NB4 (cell line): ENCODE measurements around the gene UBP1.

ENCODE experiments used
- DNase-seq: peaks from one replicate; pipeline ENCODE4 v3.0.0; 2010; ENCODE audit warnings: low read depth
- H3K4me3 ChIP-seq: one replicate; pipeline ENCODE4 v1.5.1; 2011; ENCODE audit warnings: mild to moderate bottlenecking, low read depth, low read length, moderate library complexity
- CTCF ChIP-seq: IDR thresholded peaks from one replicate; pipeline ENCODE4 v1.5.1; 2012; ENCODE audit warnings: low read depth, low read length
- MAX ChIP-seq: IDR thresholded peaks from 2 replicates; pipeline ENCODE4 v1.6.1; 2011; ENCODE audit warnings: low read depth, low read length
- MYC ChIP-seq: IDR thresholded peaks from 2 replicates; pipeline ENCODE4 v1.6.1; 2011; ENCODE audit warnings: low read depth, low read length
- POLR2A ChIP-seq: IDR thresholded peaks from 2 replicates; pipeline ENCODE4 v1.6.1; 2011; ENCODE audit warnings: mild to moderate bottlenecking; ENCODE audit not compliant: insufficient read length; ENCODE audit errors: extremely low read depth

Gene UBP1

GRCh38 chr3:33401781-33402180, 38.4 kb downstream of the UBP1 start:
- DNase-seq, result no peak
- no peak overlapping the region for H3K4me3 ChIP-seq
- no peak for TF ChIP-seq CTCF
- no peak for TF ChIP-seq MYC
- no peak for TF ChIP-seq MAX
- TF ChIP-seq POLR2A, result no peak

GRCh38 chr3:33398410-33398809, 41.8 kb downstream of the UBP1 start:
- DNase-seq, result no peak
- no peak overlapping the region for H3K4me3 ChIP-seq
- TF ChIP-seq POLR2A, result no peak
- TF ChIP-seq MAX, result no peak
- TF ChIP-seq CTCF, result no peak
- no peak for TF ChIP-seq MYC

GRCh38 chr3:33395900-33396299, 44.3 kb downstream of the UBP1 start:
- TF ChIP-seq POLR2A (no peak), CTCF (no peak), MYC (no peak), MAX (no peak)
- H3K4me3 ChIP-seq, result no peak overlapping the region
- DNase-seq, result no peak

DNA sequence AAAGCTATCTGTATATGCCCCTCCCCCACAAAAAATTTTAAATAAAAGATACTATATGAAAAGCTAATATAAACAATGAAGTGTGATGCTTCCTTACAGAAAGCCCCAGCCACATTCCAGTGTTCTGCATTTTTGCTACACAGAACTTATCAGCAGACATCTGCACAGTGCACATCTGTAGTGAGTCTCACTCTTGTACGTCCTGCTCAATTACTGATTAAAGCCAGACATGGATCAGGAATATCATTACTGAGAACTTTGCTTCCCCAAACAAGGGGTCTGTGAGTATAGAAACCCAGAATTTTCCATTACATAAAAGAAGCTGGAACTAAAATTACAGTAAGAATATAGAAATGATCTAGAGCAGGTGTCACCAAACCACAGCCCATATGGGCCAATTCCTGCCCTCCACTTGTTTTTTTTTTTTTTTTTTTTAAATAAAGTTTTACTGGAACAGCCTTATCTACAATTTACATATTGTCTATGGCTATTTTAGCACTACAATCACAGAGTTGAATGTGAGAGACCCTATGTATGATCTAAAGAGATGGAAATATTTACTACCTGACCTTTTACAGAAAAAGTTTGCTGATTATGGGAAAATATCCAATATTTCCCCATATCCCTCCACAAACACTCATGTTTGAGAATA, 45.7 kb downstream of the UBP1 start:
- no peak overlapping the region for H3K4me3 ChIP-seq
- DNase-seq, result no peak
- TF ChIP-seq CTCF, result no peak
- TF ChIP-seq MAX, result no peak
- no peak for TF ChIP-seq MYC
- TF ChIP-seq POLR2A, result no peak

DNA sequence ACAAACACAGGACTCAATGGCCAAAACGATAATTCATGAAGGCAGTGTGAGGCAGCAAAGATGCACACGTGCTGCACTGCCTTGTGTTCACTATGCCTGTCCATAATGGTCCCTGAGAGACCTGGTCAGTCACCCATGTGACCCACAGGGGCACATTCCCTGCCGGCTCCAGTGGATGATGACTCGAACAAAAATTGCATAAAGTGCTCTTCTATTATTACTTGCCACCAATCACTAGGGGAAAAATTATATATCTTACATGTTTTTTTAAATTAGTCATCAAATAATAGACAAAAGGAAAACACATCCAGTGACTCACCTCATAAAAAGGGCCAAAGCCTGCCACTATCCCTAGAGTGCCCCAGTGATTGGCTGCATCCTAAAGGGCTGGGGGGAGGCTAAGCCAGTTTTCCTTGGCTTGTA, 47.5 kb downstream of the UBP1 start:
- TF ChIP-seq POLR2A, result no peak
- TF ChIP-seq MAX, result no peak
- no peak for TF ChIP-seq CTCF
- TF ChIP-seq MYC, result no peak
- no peak for DNase-seq

DNA sequence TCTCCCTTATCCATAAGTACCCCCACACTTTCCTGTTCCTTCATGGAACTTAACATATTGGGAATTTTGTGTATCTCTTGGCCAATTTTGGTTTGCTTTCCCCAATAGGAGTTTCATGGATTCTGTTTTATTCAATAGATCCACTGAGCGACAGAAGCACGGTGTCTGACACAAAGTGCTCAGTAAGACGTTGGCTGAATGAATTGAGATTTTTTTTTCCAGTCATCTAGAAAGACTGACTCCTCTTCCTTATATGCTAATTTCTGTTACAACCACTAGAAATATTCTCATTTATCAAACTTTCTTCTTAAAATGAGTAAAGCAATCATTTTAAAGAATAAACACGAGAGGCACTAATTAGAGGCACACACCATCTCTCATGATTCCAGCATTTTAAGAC, 48.1 kb downstream of the UBP1 start:
- no peak for TF ChIP-seq MYC
- no peak for TF ChIP-seq CTCF
- no peak for TF ChIP-seq MAX
- no peak for TF ChIP-seq POLR2A
- H3K4me3 ChIP-seq, result no peak overlapping the region
- no peak for DNase-seq

More for the DNA sequence above, 47.5 kb downstream of the UBP1 start:
- no peak overlapping the region for H3K4me3 ChIP-seq
